Body of pancreas (tissue), 4 donors: Measurements from ENCODE around the gene SAMD9. TPM values are rescaled to one million over a fixed set of nuclear protein-coding genes. Genes with fewer than 3 reads are reported as not detected.

ENCODE experiments used
- ATAC-seq: fragments of 150-250 bp; one replicate; pipeline ENCODE4 v1.9.1; 2016
- DNase-seq, 4 donors: peaks; one replicate each; pipeline ENCODE4 v3.0.0-alpha.2; 2019
- H3K27ac ChIP-seq, 4 donors: fragments of 200-600 bp; sonication (generic); 1 replicate in 3 of 4; 2 replicates in 1 of 4; pipeline versions ENCODE4 v1.5.1 to v1.6.1; 2016 to 2019; ENCODE audit warnings: mild to moderate bottlenecking in 1 of 4, mixed read lengths in 1 of 4, moderate library complexity in 1 of 4
- H3K27me3 ChIP-seq, 2 donors: fragments of 200-600 bp; sonication (generic); one replicate each; pipeline ENCODE4 v1.6.0; 2016; ENCODE audit warnings: mild to moderate bottlenecking in 1 of 2
- H3K36me3 ChIP-seq, 2 donors: fragments of 200-600 bp; sonication (generic); replicated peaks in 1 of 2; 2 replicates each; pipeline ENCODE4 v1.5.1; 2016; ENCODE audit warnings: low read depth in 2 of 2; ENCODE audit not compliant: insufficient read depth in 1 of 2
- H3K4me1 ChIP-seq: fragments of 200-600 bp; sonication (generic); one replicate; pipeline ENCODE4 v1.6.0; 2016
- H3K4me3 ChIP-seq, 2 donors: fragments of 200-600 bp; sonication (generic); 1 replicate in 1 of 2; 2 replicates in 1 of 2; pipeline ENCODE4 v1.5.1; 2016 to 2019
- H3K9me3 ChIP-seq, 3 donors: fragments of 200-600 bp; sonication (generic); 1 replicate in 2 of 3; 2 replicates in 1 of 3; pipeline ENCODE4 v1.5.1; 2016
- CTCF ChIP-seq, 7 experiments: fragments of 450-650 bp in 4 of 7; fragments of 200-600 bp in 3 of 7; sonication (generic) in 3 of 7; IDR thresholded peaks; one replicate each; pipeline ENCODE4 v1.5.1; 2016 to 2019; ENCODE audit warnings: antibody characterized with exemption in 7 of 7
- POLR2A ChIP-seq, 3 donors: fragments of 450-650 bp; IDR thresholded peaks; one replicate each; pipeline ENCODE4 v1.6.1; 2016; ENCODE audit warnings: antibody characterized with exemption in 3 of 3, mild to moderate bottlenecking in 2 of 3
- whole genome bisulfite sequencing, 2 donors: methylation state at CpG; one replicate each; pipeline ENCODE4 v1.1.5; 2017; 5-methylcytosine and 5-hydroxymethylcytosine counted together
- intact Hi-C: fragments of 100-400 bp; cut with DNase I; formaldehyde crosslinking; loops from one replicate; pipeline ENCODE4 v1.15.1; 2023
- total RNA-seq, 2 donors: library from RNA; depleted of rRNA; stranded (reverse); fragments of >200 nt; gene quantifications; one replicate each; pipeline ENCODE4 v1.1.0, GENCODE V29; 2016

The SAMD9 gene
- total RNA-seq, 2 donors from 2014 or later = 4.9 to 5.2 TPM

GRCh38 chr7:93148144-93148543 lies 30.4 kb upstream of the SAMD9 start, which contains the start of gene SAMD9L:
SAMD9L (minus strand) TSS chr7:93148385; CDS start chr7:93135971, 12,414 bp downstream.
- TF ChIP-seq POLR2A (IDR thresholded peaks at IDR 0.05) = no peak
- no peak for TF ChIP-seq CTCF (IDR thresholded peaks at IDR 0.05)
- Histone ChIP-seq H3K4me1 (no peaks in the 10 kb centered on the region), H3K36me3 (no peaks in the 10 kb centered on the region), H3K27me3 (no peaks in the 10 kb centered on the region), H3K27ac (peak within 1 kb of the TSS in 1 of 4 donors; percentile 44), H3K9me3 (no peaks in the 10 kb centered on the region), H3K4me3 (peak within 1 kb of the TSS in 1 of 2 donors; percentile 12)
- intact Hi-C loops = no loop called here
- WGBS, 2 donors = 24 to 25% methylated on average over 2 of the region's 2 CpGs
- DNase-seq (no peak), ATAC-seq (no peak)

- intact Hi-C loops = no loop called here
- H3K36me3 ChIP-seq = no peaks in the 10 kb centered on the region
- H3K9me3 ChIP-seq = no peaks in the 10 kb centered on the region
- H3K27ac ChIP-seq = peak overlapping the region in 1 of 4 donors; percentile 44
- TF ChIP-seq CTCF (IDR thresholded peaks at IDR 0.05) (no peak), POLR2A (IDR thresholded peaks at IDR 0.05) (no peak)
- DNase-seq = peak in 3 of 4 donors; percentile 10 to 27 (median 18)
- H3K27me3 ChIP-seq = no peaks in the 10 kb centered on the region
- H3K4me1 ChIP-seq = no peaks in the 10 kb centered on the region
- H3K4me3 ChIP-seq = peak overlapping the region in 1 of 2 donors; percentile 12
- WGBS, 2 donors = 18 to 25% methylated on average over 3 of the region's 3 CpGs
- ATAC-seq = peak; percentile 47
Measured at GRCh38 chr7:93147363-93147762, 29.6 kb upstream of the SAMD9 start.

GRCh38 chr7:93146472-93147141 lies 28.8 kb upstream of the SAMD9 start:
- ATAC-seq (no peak), DNase-seq (no peak)
- Histone ChIP-seq H3K36me3 (no peaks in the 10 kb centered on the region), H3K27me3 (no peaks in the 10 kb centered on the region), H3K4me3 (no peak overlapping the region), H3K27ac (peak overlapping the region in 1 of 4 donors; percentile 3), H3K9me3 (no peaks in the 10 kb centered on the region), H3K4me1 (no peaks in the 10 kb centered on the region)
- TF ChIP-seq CTCF (IDR thresholded peaks at IDR 0.05) = no peak
- TF ChIP-seq POLR2A (IDR thresholded peaks at IDR 0.05) = no peak
- intact Hi-C loops = no loop called here
- 62 to 73% methylated on average over 5 of the region's 5 CpGs for WGBS, 2 donors

GRCh38 chr7:93146036-93146435 lies 28.3 kb upstream of the SAMD9 start:
- no peaks in the 10 kb centered on the region for H3K27me3 ChIP-seq
- no peak for DNase-seq
- H3K4me3 ChIP-seq = no peak overlapping the region
- intact Hi-C loops = no loop called here
- no peaks in the 10 kb centered on the region for H3K9me3 ChIP-seq
- TF ChIP-seq POLR2A (IDR thresholded peaks at IDR 0.05) (no peak), CTCF (IDR thresholded peaks at IDR 0.05) (no peak)
- no peaks in the 10 kb centered on the region for H3K4me1 ChIP-seq
- 18 to 22% methylated on average over 1 of the region's 1 CpG for WGBS, 2 donors
- H3K27ac ChIP-seq = no peak overlapping the region
- H3K36me3 ChIP-seq = no peaks in the 10 kb centered on the region
- no peak for ATAC-seq

GRCh38 chr7:93145354-93145753 lies 27.6 kb upstream of the SAMD9 start:
- ATAC-seq = no peak

More at GRCh38 chr7:93145354-93145753, 27.6 kb upstream of the SAMD9 start:
- no peak for DNase-seq
- intact Hi-C loops = no loop called here
- H3K27me3 ChIP-seq = no peaks in the 10 kb centered on the region
- WGBS, 2 donors = 43 to 47% methylated on average over 3 of the region's 3 CpGs
- no peak for TF ChIP-seq CTCF (IDR thresholded peaks at IDR 0.05)
- no peak for TF ChIP-seq POLR2A (IDR thresholded peaks at IDR 0.05)
- no peaks in the 10 kb centered on the region for H3K4me1 ChIP-seq
- H3K27ac ChIP-seq = no peak overlapping the region
- H3K4me3 ChIP-seq = no peak overlapping the region
- H3K9me3 ChIP-seq = no peaks in the 10 kb centered on the region
- no peaks in the 10 kb centered on the region for H3K36me3 ChIP-seq
